RWPE1 (cell line): ENCODE results near the gene GGN.
A peak's percentile ranks its signal among the peaks of the same experiment; 100 is the strongest.

Experiments
- CTCF ChIA-PET: fragments of 350-600 bp; sonication (Branson Sonifier 250); formaldehyde crosslinking; extraction: SDS; loops from one replicate; lab custom pipeline; 2021; lab: Yijun Ruan, JAX
- POLR2A ChIA-PET: fragments of 400-600 bp; formaldehyde crosslinking; extraction: SDS; loops from one replicate; lab custom pipeline; 2020; ENCODE audit warnings: antibody characterized with exemption; ENCODE audit not compliant: low non-redundant PET; lab: Yijun Ruan, JAX
- DNase-seq: peaks from one replicate; pipeline ENCODE4 v3.0.0; 2012; ENCODE audit warnings: low spot score
- H3K27ac ChIP-seq: fragments of 450-650 bp; 2 replicates; pipeline ENCODE4 v1.5.1; 2017
- CTCF ChIP-seq: fragments of 450-650 bp; conservative IDR thresholded peaks from 2 replicates; pipeline ENCODE4 v1.5.1; 2017; ENCODE audit warnings: low read depth, mild to moderate bottlenecking

Gene GGN, protein sequence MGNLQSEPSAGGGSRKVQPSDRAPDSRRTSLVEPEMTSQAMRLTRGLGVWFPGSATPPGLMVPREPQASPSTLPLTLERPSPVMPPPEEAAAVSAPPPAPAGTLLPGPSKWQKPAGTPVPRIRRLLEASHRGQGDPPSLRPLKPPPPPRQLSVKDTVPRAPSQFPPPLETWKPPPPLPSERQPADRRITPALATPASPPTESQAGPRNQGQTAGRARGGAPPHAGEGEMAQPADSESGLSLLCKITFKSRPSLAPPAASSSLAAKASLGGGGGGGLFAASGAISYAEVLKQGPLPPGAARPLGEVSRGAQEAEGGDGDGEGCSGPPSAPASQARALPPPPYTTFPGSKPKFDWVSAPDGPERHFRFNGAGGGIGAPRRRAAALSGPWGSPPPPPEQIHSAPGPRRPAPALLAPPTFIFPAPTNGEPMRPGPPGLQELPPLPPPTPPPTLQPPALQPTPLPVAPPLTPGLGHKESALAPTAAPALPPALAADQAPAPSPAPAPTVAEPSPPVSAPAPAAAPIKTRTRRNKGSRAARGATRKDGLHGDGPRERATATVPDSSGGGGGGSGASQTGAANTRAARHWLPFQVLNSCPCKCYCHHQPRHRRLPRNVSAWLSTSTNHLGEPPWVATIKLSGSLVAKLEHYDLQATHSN

DNA sequence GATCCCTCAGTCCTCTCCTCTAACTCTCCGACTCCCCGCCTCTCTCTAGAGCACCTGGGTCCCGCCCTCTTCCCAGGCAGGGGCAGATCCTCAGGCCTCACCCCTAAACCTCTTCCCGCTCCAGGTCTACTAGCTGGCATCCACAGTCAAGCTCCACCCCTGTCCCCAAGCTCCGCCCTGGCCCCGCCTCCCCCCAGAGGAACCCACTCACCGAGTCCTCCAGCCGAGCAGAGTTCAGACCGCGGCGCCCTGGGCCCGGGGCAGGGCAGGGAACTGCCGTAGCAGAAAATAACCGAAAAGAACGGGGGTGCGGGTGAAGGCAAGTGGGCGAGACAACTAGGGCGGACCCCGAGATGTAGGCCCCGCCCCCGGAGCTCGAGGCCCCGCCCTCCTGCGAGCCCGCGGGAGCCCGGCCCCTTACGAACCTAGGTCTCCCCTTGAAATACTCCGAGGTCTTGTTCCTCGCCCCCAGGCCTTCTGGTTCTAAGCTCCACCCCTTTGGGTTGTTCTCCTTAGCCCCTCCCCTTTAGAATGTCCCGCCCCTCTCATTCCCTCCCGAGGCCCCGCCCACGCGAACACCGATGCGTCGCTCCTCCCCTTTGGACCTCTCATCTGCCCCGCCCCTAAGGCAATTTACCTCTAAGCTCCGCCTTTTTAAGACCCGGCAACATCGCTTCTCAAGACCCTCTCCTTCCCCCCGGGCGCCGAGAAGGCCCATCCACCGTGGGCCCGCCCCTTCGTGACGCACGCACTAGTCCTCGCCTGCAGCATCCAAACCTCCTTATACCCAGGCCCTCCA is at the start of gene GGN:
GGN (minus strand) TSS at position 485 of the 799 bp plus-strand sequence. CDS start 773 bp downstream, outside the sequence.
- DNase-seq, result peak; percentile 98
- ChIA-PET CTCF (interaction anchor here (0.6 to 0.7 kb wide), 2 partner anchors 28 to 519 kb away, joined by 4 read pairs; no protein-coding TSS in a partner anchor), POLR2A (interaction anchor here (0.6 to 1.7 kb wide), 4 partner anchors 13 to 145 kb away, joined by 3 to 14 read pairs (median 8); partner anchors contain the start of genes CATSPERG and PSMD8)
- peak within 1 kb of the TSS; percentile 94 for H3K27ac ChIP-seq
- TF ChIP-seq CTCF, result no peak

DNA sequence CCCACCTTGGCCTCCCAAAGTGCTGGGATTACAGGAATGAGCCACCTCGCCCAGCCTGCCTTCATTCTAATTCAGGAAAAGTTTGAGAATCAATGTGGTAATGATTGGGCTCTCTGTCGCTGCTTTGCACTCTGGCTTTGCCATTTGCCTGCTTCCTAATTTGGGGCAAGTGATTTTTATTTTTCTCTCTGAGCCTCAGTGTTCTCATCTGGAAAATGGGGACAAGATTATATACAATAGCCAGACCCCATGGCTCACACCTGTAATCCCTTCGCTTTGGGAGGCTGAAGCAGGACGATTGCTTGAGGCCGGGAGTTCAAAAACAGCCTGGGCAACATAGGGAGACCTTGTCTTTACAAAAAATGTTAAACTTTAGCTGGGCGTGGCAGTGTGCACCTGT is 49.5 kb upstream of the GGN start:
- DNase-seq, result no peak
- CTCF ChIA-PET, result interaction anchor here (0.6 kb wide), 1 partner anchor 14 kb away, joined by 3 read pairs; no protein-coding TSS in a partner anchor
- POLR2A ChIA-PET, result no interaction called here
- no peak overlapping the region for H3K27ac ChIP-seq
- no peak for TF ChIP-seq CTCF

DNA sequence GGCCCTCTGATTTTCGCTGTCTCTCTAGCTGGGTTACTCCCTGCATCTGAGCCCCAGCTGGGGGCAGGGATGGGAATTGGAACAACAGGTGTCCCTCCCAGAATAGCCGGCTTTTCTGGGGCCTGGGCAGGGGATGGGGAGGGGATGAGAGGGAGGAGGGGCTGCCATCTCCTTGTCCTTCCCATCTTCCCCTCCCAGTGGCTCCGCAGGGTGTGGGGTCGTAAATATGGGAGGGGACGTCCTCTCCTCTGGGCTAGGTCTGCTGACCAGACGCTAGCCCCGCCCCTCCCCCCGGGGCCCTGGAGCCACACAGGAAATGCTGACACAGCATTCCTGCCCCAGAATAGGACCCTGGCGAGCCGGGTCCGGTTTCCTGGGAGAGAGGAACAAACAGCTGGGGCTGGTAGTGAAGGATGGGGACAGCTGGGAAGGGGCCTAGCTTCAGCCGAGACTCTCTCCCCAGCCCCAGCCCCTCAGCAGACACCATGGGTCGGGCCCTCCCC is 46.8 kb upstream of the GGN start:
- no peak overlapping the region for H3K27ac ChIP-seq
- no peak for TF ChIP-seq CTCF
- POLR2A ChIA-PET, result no interaction called here
- DNase-seq, result no peak
- CTCF ChIA-PET, result no interaction called here

DNA sequence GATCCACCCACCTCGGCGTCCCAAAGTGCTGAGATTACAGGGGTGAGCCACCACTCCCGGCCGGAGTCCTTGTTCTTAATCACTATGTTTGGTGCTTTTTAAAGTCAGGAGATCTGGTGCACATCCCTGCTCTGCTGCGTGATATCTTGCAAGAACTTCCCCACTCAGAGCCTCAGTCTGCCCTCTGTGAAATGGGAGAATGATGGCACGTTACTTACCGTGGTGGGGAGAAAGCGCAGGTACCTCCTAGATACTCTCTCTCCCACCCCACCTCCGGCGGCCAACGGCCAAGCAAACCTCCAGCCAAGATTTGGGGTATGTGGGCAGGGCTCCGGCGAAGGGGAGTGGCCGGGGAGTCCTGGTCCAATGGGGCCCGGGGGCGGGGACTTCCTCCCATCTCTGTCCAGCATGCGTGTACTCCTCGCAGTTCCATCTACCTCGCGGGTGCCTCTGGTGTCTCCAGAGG is 45.5 kb upstream of the GGN start, which contains the start of gene RYR1:
RYR1 (plus strand) TSS at position 424 of the 466 bp plus-strand sequence. CDS start 139 bp downstream, outside the sequence.
- ChIA-PET POLR2A (no interaction called here), CTCF (no interaction called here)
- no peak for TF ChIP-seq CTCF
- DNase-seq, result peak; percentile 71
- H3K27ac ChIP-seq, result no peak within 1 kb of the TSS

GRCh38 chr19:38430931-38431330 is 43.1 kb upstream of the GGN start:
- TF ChIP-seq CTCF, result no peak
- POLR2A ChIA-PET, result no interaction called here
- CTCF ChIA-PET, result no interaction called here

More at GRCh38 chr19:38430931-38431330, 43.1 kb upstream of the GGN start:
- no peak for DNase-seq
- H3K27ac ChIP-seq, result no peak overlapping the region
